K562 (cell line): ENCODE results near the gene PPA2. TPM values are rescaled to one million over a fixed set of nuclear protein-coding genes. Genes with fewer than 3 reads are reported as not detected.

ENCODE experiments used
- ADNP ChIP-seq: fragments of 200-800 bp; sonication (Bioruptor generic); IDR thresholded peaks from 2 replicates; pipeline ENCODE4 v1.6.1; 2016; ENCODE audit warnings: missing genetic modification characterization, missing compliant biosample characterization
- FOXK1 ChIP-seq: sonication (generic); formaldehyde crosslinking; IDR thresholded peaks from 2 replicates; pipeline ENCODE4 v1.8.0; 2022; ENCODE audit warnings: missing genetic modification reagents, mild to moderate bottlenecking, borderline replicate concordance
- HDAC6 ChIP-seq: IDR thresholded peaks from 2 replicates; pipeline ENCODE4 v1.6.1; 2012; ENCODE audit warnings: low read depth, mild to moderate bottlenecking, control low read depth, inconsistent platforms, low read length, moderate library complexity
- HINFP ChIP-seq: fragments of 450-650 bp; conservative IDR thresholded peaks from 2 replicates; pipeline ENCODE4 v1.6.1; 2016; ENCODE audit warnings: missing genetic modification characterization, low read depth, mild to moderate bottlenecking, control low read depth, missing compliant biosample characterization
- L3MBTL2 ChIP-seq: fragments of 450-650 bp; IDR thresholded peaks from 2 replicates; pipeline ENCODE4 v1.6.1; 2016; ENCODE audit warnings: mild to moderate bottlenecking, moderate library complexity
- MAFF ChIP-seq: IDR thresholded peaks from 2 replicates; pipeline ENCODE4 v1.6.1; 2012; ENCODE audit warnings: low read length, improper control_type of control experiment
- MED1 ChIP-seq: sonication (generic); formaldehyde crosslinking; IDR thresholded peaks from 2 replicates; pipeline ENCODE4 v1.8.1; 2023; ENCODE audit warnings: missing genetic modification reagents, borderline replicate concordance
- SLC30A9 ChIP-seq: fragments of 250-450 bp; sonication (Bioruptor Pico); IDR thresholded peaks from 2 replicates; pipeline ENCODE4 v1.8.0; 2022; ENCODE audit warnings: mild to moderate bottlenecking, moderate library complexity
- TCF3 ChIP-seq: sonication (generic); formaldehyde crosslinking; IDR thresholded peaks from 2 replicates; pipeline ENCODE4 v1.4.0; 2020; ENCODE audit warnings: mild to moderate bottlenecking, missing genetic modification reagents
- XRCC5 ChIP-seq: fragments of 200-400 bp; formaldehyde crosslinking; IDR thresholded peaks from 2 replicates; pipeline ENCODE4 v1.6.1; 2017; ENCODE audit warnings: low read depth, mild to moderate bottlenecking, low read length
- ZNF175 ChIP-seq: fragments of 200-800 bp; sonication (Bioruptor generic); IDR thresholded peaks from 2 replicates; pipeline ENCODE4 v1.6.1; 2016; ENCODE audit warnings: low read depth, mild to moderate bottlenecking, missing genetic modification characterization, missing compliant biosample characterization
- ZNF586 ChIP-seq: fragments of 450-650 bp; formaldehyde crosslinking; conservative IDR thresholded peaks from 2 replicates; pipeline ENCODE4 v1.4.0; 2020; ENCODE audit warnings: mild to moderate bottlenecking, moderate library complexity
- ZNF76 ChIP-seq: fragments of 250-450 bp; sonication (Bioruptor Pico); IDR thresholded peaks from 2 replicates; pipeline ENCODE4 v1.4.0; 2020; ENCODE audit warnings: mild to moderate bottlenecking, moderate library complexity, borderline replicate concordance
- polyA plus RNA-seq, 8 experiments: library from polyadenylated mRNA; depleted of rRNA in 4 of 8; stranded (reverse) in 5 of 8; unstranded in 3 of 8; fragments of >200 nt; fragmentation: Nextera tagmentation in 2 of 8; fragmentation: Illumina TruSeq in 1 of 8; extraction: Ambion mirVana in 2 of 8; extraction: Trizol in 1 of 8; gene quantifications; 2 replicates each; pipeline versions ENCODE4 v1.2.1 to v1.2.3, GENCODE V29; 2011 to 2014; ENCODE audit warnings: inconsistent platforms in 1 of 8, missing spikeins in 1 of 8
- total RNA-seq, 7 experiments: library from RNA; depleted of rRNA in 6 of 7; stranded (reverse); fragments of >200 nt in 6 of 7; fragmentation: Illumina TruSeq in 2 of 7; extraction: Trizol in 2 of 7; gene quantifications; 2 replicates each; pipeline versions ENCODE4 v1.2.1 to v1.2.3, GENCODE V29; 2011 to 2021; ENCODE audit warnings: low replicate concordance in 1 of 7
- TF ChIP-seq, protein P1 (sequence below), 2 experiments: fragments of 450-650 bp; formaldehyde crosslinking in 1 of 2; IDR thresholded peaks; 2 replicates each; pipeline versions ENCODE4 v1.4.0 to v1.6.1; 2014 to 2020; ENCODE audit warnings: mild to moderate bottlenecking in 2 of 2, borderline replicate concordance in 1 of 2, low read depth in 1 of 2
- TF ChIP-seq, protein P2 (sequence below): fragments of 450-650 bp; IDR thresholded peaks from 2 replicates; pipeline ENCODE4 v1.6.1; 2016; ENCODE audit warnings: antibody characterized with exemption

PPA2 gene
- total and polyA plus RNA-seq, 9 of the 15 experiments (the other 6 are each of a cell fraction or from before 2014, with no cell fraction given): 48.3 to 190 (median 109) TPM

DNA sequence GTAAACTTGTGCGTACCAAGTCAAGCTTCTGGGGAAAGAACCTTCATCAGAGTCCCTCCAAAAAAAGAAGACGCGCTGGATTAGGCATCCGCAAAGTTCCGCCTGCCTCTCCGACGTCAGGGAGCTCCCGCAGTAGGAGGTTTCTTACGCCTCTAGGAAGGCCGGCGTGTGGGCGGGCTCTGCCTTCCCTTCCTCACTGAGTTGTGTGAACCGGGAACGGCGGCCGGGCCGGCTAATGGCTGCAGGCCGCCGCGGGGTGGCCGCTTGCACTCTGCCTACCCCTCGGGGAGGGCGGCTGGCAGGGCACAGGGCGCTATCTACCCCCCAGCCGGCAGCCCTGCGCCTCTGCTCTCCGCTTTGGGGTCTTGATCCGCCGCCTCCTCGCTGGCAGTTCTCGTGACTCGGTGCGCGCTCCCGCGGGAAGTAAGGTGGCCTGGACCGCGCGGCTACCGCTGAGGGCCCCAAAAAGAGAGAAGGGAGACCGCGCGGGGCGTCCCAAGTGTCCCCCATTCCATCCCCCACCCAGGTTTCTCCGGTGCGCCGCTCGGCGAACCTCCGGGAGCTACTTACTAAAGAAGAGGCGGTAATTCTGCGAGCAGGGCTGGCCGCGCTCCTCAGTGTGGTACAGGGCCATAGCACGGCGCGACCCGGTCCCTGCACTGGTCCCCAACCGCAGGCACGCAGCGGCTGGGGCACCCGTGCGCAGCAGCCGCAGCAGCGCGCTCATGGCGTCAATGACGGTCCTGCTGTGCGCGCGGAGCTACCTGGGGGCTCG lies at the start of gene PPA2 (continued):
- TF ChIP-seq, protein P1, sequence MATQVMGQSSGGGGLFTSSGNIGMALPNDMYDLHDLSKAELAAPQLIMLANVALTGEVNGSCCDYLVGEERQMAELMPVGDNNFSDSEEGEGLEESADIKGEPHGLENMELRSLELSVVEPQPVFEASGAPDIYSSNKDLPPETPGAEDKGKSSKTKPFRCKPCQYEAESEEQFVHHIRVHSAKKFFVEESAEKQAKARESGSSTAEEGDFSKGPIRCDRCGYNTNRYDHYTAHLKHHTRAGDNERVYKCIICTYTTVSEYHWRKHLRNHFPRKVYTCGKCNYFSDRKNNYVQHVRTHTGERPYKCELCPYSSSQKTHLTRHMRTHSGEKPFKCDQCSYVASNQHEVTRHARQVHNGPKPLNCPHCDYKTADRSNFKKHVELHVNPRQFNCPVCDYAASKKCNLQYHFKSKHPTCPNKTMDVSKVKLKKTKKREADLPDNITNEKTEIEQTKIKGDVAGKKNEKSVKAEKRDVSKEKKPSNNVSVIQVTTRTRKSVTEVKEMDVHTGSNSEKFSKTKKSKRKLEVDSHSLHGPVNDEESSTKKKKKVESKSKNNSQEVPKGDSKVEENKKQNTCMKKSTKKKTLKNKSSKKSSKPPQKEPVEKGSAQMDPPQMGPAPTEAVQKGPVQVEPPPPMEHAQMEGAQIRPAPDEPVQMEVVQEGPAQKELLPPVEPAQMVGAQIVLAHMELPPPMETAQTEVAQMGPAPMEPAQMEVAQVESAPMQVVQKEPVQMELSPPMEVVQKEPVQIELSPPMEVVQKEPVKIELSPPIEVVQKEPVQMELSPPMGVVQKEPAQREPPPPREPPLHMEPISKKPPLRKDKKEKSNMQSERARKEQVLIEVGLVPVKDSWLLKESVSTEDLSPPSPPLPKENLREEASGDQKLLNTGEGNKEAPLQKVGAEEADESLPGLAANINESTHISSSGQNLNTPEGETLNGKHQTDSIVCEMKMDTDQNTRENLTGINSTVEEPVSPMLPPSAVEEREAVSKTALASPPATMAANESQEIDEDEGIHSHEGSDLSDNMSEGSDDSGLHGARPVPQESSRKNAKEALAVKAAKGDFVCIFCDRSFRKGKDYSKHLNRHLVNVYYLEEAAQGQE (IDR thresholded peaks at IDR 0.05; ENCODE audit: borderline replicate concordance): no peak
- TF ChIP-seq, protein P1 (CRISPR knock-in tag; IDR thresholded peaks at IDR 0.05; ENCODE audit: low read depth): no peak
- TF ChIP-seq MAFF (no peak), ZNF76 (CRISPR knock-in tag) (no peak; the same call in 1 of the 2 replicates), MED1 (CRISPR knock-in tag) (no peak), ZNF175 (CRISPR knock-in tag) (no peak), TCF3 (CRISPR knock-in tag) (0 out of 2 replicates have a peak, but pooled peaks have one; percentile 4), ADNP (no peak), ZNF586 (CRISPR knock-in tag) (no peak), XRCC5 (no peak), HDAC6 (no peak), SLC30A9 (CRISPR knock-in tag) (no peak), HINFP (tag) (no peak), L3MBTL2 (0 out of 2 replicates have a peak, but pooled peaks have one; percentile 56), FOXK1 (CRISPR knock-in tag) (peak; percentile 72; the same call in 1 of the 2 replicates)
- TF ChIP-seq, protein P2, sequence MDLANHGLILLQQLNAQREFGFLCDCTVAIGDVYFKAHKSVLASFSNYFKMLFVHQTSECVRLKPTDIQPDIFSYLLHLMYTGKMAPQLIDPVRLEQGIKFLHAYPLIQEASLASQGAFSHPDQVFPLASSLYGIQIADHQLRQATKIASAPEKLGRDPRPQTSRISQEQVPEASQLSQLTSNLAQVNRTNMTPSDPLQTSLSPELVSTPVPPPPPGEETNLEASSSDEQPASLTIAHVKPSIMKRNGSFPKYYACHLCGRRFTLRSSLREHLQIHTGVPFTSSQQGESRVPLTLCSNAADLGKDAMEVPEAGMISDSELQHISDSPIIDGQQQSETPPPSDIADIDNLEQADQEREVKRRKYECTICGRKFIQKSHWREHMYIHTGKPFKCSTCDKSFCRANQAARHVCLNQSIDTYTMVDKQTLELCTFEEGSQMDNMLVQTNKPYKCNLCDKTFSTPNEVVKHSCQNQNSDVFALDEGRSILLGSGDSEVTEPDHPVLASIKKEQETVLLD: peak; percentile 47; the same call in 1 of the 2 replicates
